Measurements from ENCODE around the gene TACC2.

GRCh38 chr10:122259075-122259466 is 270.1 kb downstream of the TACC2 start:
- no peak for TF ChIP-seq EZH2 (IDR thresholded peaks at IDR 0.05; ENCODE audit: insufficient read depth, poor library complexity, severe bottlenecking)
- no peak for TF ChIP-seq EZH2phosphoT487 (IDR thresholded peaks at IDR 0.05; ENCODE audit: insufficient read depth, low read depth)
